Hepatic stellate cell (primary cell): ENCODE data around the gene KDELR1.

ENCODE experiments used
- DNase-seq: peaks from one replicate; pipeline ENCODE4 v3.0.0; 2011; ENCODE audit warnings: low spot score

KDELR1 gene

GRCh38 chr19:48342414-48342738 lies 49.0 kb downstream of the KDELR1 start:
- no peak for DNase-seq

GRCh38 chr19:48341515-48342413 lies 49.6 kb downstream of the KDELR1 start:
- DNase-seq: no peak

GRCh38 chr19:48340995-48341394 lies 50.4 kb downstream of the KDELR1 start:
- no peak for DNase-seq

- no peak for DNase-seq
Measured at GRCh38 chr19:48338802-48339503, 52.4 kb downstream of the KDELR1 start.

- DNase-seq: no peak
Measured at GRCh38 chr19:48338253-48338755, 53.0 kb downstream of the KDELR1 start.

GRCh38 chr19:48333467-48334384 lies 57.6 kb downstream of the KDELR1 start:
- peak; percentile 97 for DNase-seq

GRCh38 chr19:48332662-48333466 lies 58.5 kb downstream of the KDELR1 start:
- DNase-seq: peak; percentile 96
